ENCODE data around the gene FAM167B.

The FAM167B gene

DNA sequence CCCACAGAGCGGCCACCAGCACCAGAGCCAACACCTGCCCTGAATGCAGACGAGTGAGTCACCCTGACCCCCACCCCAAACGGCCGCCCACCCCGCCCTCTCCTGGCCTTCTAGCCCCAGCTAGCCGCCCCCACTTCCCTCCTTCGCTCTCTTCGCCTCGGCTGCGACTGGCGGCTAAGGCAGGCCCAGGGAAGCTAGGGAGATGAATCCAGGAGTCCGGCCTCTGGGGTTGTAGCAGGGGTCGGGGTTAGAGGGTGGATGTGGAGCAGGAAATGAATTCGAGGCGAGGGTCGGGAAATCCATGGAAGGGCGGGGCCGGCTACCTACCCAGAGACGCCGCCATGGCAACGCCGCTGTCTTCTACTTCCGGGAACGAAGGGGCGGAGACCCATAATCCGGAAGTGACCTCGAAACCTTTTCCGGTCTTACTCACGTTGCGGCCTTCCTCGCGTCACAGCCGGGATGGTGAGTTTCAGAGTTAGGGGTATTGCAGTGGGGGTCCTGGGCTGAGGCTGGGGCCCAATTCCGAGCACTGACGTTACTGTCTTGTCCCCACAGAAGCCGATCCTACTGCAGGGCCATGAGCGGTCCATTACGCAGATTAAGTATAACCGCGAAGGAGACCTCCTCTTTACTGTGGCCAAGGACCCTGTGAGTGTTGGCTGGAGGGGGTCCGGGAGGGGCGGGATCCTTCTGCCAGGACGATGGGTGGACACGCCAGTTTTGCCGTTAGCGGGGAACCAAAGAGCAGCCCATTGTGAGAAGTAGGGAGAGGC is 24.9 kb upstream of the FAM167B start, which contains the start of the genes EIF3I and TMEM234:
TSS of gene EIF3I (plus strand) at position 428 of the 776 bp plus-strand sequence. CDS start at position 463, 35 bp downstream.
TSS of gene TMEM234 (minus strand) at position 374 of the 776 bp plus-strand sequence. CDS start at position 343, 31 bp downstream.
- H3K36me3 ChIP-seq (ENCODE audit: control insufficient read depth, low read length), result peaks cover 38% of the 10 kb centered on the region
- no peaks in the 10 kb centered on the region for H3K27me3 ChIP-seq (ENCODE audit: control insufficient read depth, low read length)
- TF ChIP-seq, protein P1, sequence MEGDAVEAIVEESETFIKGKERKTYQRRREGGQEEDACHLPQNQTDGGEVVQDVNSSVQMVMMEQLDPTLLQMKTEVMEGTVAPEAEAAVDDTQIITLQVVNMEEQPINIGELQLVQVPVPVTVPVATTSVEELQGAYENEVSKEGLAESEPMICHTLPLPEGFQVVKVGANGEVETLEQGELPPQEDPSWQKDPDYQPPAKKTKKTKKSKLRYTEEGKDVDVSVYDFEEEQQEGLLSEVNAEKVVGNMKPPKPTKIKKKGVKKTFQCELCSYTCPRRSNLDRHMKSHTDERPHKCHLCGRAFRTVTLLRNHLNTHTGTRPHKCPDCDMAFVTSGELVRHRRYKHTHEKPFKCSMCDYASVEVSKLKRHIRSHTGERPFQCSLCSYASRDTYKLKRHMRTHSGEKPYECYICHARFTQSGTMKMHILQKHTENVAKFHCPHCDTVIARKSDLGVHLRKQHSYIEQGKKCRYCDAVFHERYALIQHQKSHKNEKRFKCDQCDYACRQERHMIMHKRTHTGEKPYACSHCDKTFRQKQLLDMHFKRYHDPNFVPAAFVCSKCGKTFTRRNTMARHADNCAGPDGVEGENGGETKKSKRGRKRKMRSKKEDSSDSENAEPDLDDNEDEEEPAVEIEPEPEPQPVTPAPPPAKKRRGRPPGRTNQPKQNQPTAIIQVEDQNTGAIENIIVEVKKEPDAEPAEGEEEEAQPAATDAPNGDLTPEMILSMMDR (IDR thresholded peaks at IDR 0.05; ENCODE audit: low read depth, low read length, poor library complexity, severe bottlenecking), result no peak
- no peak for TF ChIP-seq EZH2phosphoT487 (IDR thresholded peaks at IDR 0.05; ENCODE audit: borderline replicate concordance, low read length)
- no peaks in the 10 kb centered on the region for H3K9me3 ChIP-seq (ENCODE audit: control insufficient read depth, insufficient read depth, low read length)
- no peaks in the 10 kb centered on the region for H4K20me1 ChIP-seq (ENCODE audit: control insufficient read depth, insufficient read depth, low read depth, low read length)
- H3K4me1 ChIP-seq (ENCODE audit: control insufficient read depth, low read length), result peaks cover 30% of the 10 kb centered on the region
- H3K4me2 ChIP-seq (ENCODE audit: low read length), result peak within 1 kb of the TSS; percentile 76
- 0 out of 2 replicates have a peak, but pooled peaks cover 2% of the 10 kb centered on the region for H3F3A ChIP-seq (ENCODE audit: control insufficient read depth, insufficient read depth)
- no peaks in the 10 kb centered on the region for H3K9me2 ChIP-seq (replicated peaks; ENCODE audit: control insufficient read depth, low read length)
- peak within 1 kb of the TSS; percentile 46 for H3K27ac ChIP-seq (ENCODE audit: low read depth, low read length)
- H3K4me3 ChIP-seq (ENCODE audit: low read length), result peak within 1 kb of the TSS; percentile 99
- peaks cover 42% of the 10 kb centered on the region for H3K79me2 ChIP-seq (ENCODE audit: control insufficient read depth, low read length)

DNA sequence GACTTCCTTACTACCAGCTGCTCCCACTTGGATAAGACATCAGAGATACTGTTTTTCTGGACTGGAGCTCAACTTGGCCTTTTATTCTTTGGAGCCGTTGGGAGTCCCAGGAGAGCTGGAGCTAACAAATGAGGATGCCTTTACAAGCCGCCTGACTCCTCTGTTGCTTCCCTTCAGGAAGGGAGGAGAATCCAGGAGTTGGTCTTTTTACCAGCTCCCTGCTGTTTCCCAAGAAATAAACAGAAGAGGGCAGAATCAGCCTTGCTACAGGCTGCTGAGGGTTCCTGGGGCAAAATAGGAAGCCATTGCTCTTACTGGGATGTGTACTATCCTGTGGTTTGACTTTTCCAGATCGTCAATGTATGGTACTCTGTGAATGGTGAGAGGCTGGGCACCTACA is 23.3 kb upstream of the FAM167B start:
- Histone ChIP-seq H3K9me3 (ENCODE audit: control insufficient read depth, insufficient read depth, low read length) (no peaks in the 10 kb centered on the region), H4K20me1 (ENCODE audit: control insufficient read depth, insufficient read depth, low read depth, low read length) (no peaks in the 10 kb centered on the region), H3K79me2 (ENCODE audit: control insufficient read depth, low read length) (peaks cover 42% of the 10 kb centered on the region), H3F3A (ENCODE audit: control insufficient read depth, insufficient read depth) (0 out of 2 replicates have a peak, but pooled peaks cover 2% of the 10 kb centered on the region), H3K4me3 (ENCODE audit: low read length) (peak overlapping the region; percentile 99), H3K27me3 (ENCODE audit: control insufficient read depth, low read length) (no peaks in the 10 kb centered on the region), H3K9me2 (replicated peaks; ENCODE audit: control insufficient read depth, low read length) (no peaks in the 10 kb centered on the region), H3K4me1 (ENCODE audit: control insufficient read depth, low read length) (peaks cover 30% of the 10 kb centered on the region), H3K4me2 (ENCODE audit: low read length) (peak overlapping the region; percentile 76), H3K36me3 (ENCODE audit: control insufficient read depth, low read length) (peaks cover 53% of the 10 kb centered on the region), H3K27ac (ENCODE audit: low read depth, low read length) (no peak overlapping the region)
- TF ChIP-seq, protein P1 (IDR thresholded peaks at IDR 0.05; ENCODE audit: low read depth, low read length, poor library complexity, severe bottlenecking), result no peak
- no peak for TF ChIP-seq EZH2phosphoT487 (IDR thresholded peaks at IDR 0.05; ENCODE audit: borderline replicate concordance, low read length)

DNA sequence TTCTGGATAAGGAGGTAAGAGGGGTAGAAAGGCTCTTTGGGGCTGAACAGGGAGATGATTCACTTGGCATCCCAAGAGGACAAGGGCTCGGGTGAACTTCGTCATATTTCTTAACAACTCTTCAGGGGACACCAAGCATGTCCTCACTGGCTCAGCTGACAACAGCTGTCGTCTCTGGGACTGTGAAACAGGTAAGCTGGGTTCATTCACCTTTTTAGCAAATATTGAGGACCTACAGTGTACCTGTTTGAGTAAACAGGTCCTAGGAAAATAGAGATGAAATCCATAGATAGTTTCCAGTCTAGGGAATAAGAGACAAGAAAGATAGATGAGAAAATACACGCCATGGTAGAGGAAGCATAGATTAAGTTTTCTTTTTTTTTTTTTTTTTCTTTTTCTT is 22.7 kb upstream of the FAM167B start:
- no peak for TF ChIP-seq EZH2phosphoT487 (IDR thresholded peaks at IDR 0.05; ENCODE audit: borderline replicate concordance, low read length)
- TF ChIP-seq, protein P1 (IDR thresholded peaks at IDR 0.05; ENCODE audit: low read depth, low read length, poor library complexity, severe bottlenecking), result no peak
- Histone ChIP-seq H3K4me3 (ENCODE audit: low read length) (no peak overlapping the region), H3K9me2 (replicated peaks; ENCODE audit: control insufficient read depth, low read length) (no peaks in the 10 kb centered on the region), H3K79me2 (ENCODE audit: control insufficient read depth, low read length) (peaks cover 42% of the 10 kb centered on the region), H3K9me3 (ENCODE audit: control insufficient read depth, insufficient read depth, low read length) (no peaks in the 10 kb centered on the region), H3K36me3 (ENCODE audit: control insufficient read depth, low read length) (peaks cover 58% of the 10 kb centered on the region), H3K27ac (ENCODE audit: low read depth, low read length) (no peak overlapping the region), H3K4me2 (ENCODE audit: low read length) (peak overlapping the region; percentile 76; the same call in 1 of the 2 replicates), H3K27me3 (ENCODE audit: control insufficient read depth, low read length) (no peaks in the 10 kb centered on the region), H3F3A (ENCODE audit: control insufficient read depth, insufficient read depth) (0 out of 2 replicates have a peak, but pooled peaks cover 2% of the 10 kb centered on the region), H4K20me1 (ENCODE audit: control insufficient read depth, insufficient read depth, low read depth, low read length) (no peaks in the 10 kb centered on the region), H3K4me1 (ENCODE audit: control insufficient read depth, low read length) (peaks cover 30% of the 10 kb centered on the region)

All from DOHH2 (cell line).